ENCODE data around the gene SPATA9.

SPATA9 gene

GRCh38 chr5:95672641-95673040 lies 10.2 kb downstream of the SPATA9 start:
- Histone ChIP-seq H3K9ac (ENCODE audit: low read depth in 1 of 2, low read length in 2 of 2) (no peak overlapping the region), H3K4me1 (ENCODE audit: control insufficient read depth in 2 of 2, insufficient read depth in 2 of 2, low read length in 2 of 2) (no peaks in the 10 kb centered on the region), H3K4me3 (ENCODE audit: low read length in 2 of 2) (no peak overlapping the region), H3K9me3 (ENCODE audit: control insufficient read depth in 2 of 2, low read length in 2 of 2) (no peaks in the 10 kb centered on the region), H3K27me3 (ENCODE audit: control insufficient read depth in 2 of 2, insufficient read depth in 2 of 2, low read length in 2 of 2) (no peaks in the 10 kb centered on the region), H3K27ac (ENCODE audit: low read depth in 2 of 2, low read length in 2 of 2) (no peak overlapping the region), H3K36me3 (ENCODE audit: control insufficient read depth in 2 of 2, insufficient read depth in 2 of 2, low read length in 2 of 2) (no peaks in the 10 kb centered on the region)

GRCh38 chr5:95671826-95672225 lies 11.0 kb downstream of the SPATA9 start:
- H3K27ac ChIP-seq (ENCODE audit: low read depth in 2 of 2, low read length in 2 of 2), result no peak overlapping the region
- no peaks in the 10 kb centered on the region for H3K36me3 ChIP-seq (ENCODE audit: control insufficient read depth in 2 of 2, insufficient read depth in 2 of 2, low read length in 2 of 2)
- H3K27me3 ChIP-seq (ENCODE audit: control insufficient read depth in 2 of 2, insufficient read depth in 2 of 2, low read length in 2 of 2), result no peaks in the 10 kb centered on the region
- H3K9ac ChIP-seq (ENCODE audit: low read depth in 1 of 2, low read length in 2 of 2), result no peak overlapping the region
- no peaks in the 10 kb centered on the region for H3K9me3 ChIP-seq (ENCODE audit: control insufficient read depth in 2 of 2, low read length in 2 of 2)
- no peaks in the 10 kb centered on the region for H3K4me1 ChIP-seq (ENCODE audit: control insufficient read depth in 2 of 2, insufficient read depth in 2 of 2, low read length in 2 of 2)
- H3K4me3 ChIP-seq (ENCODE audit: low read length in 2 of 2), result no peak overlapping the region

GRCh38 chr5:95670568-95670967 lies 12.2 kb downstream of the SPATA9 start:
- H3K27ac ChIP-seq (ENCODE audit: low read depth in 2 of 2, low read length in 2 of 2), result no peak overlapping the region
- H3K4me1 ChIP-seq (ENCODE audit: control insufficient read depth in 2 of 2, insufficient read depth in 2 of 2, low read length in 2 of 2), result no peaks in the 10 kb centered on the region
- no peak overlapping the region for H3K4me3 ChIP-seq (ENCODE audit: low read length in 2 of 2)
- H3K36me3 ChIP-seq (ENCODE audit: control insufficient read depth in 2 of 2, insufficient read depth in 2 of 2, low read length in 2 of 2), result no peaks in the 10 kb centered on the region
- H3K9ac ChIP-seq (ENCODE audit: low read depth in 1 of 2, low read length in 2 of 2), result no peak overlapping the region
- H3K9me3 ChIP-seq (ENCODE audit: control insufficient read depth in 2 of 2, low read length in 2 of 2), result no peaks in the 10 kb centered on the region
- H3K27me3 ChIP-seq (ENCODE audit: control insufficient read depth in 2 of 2, insufficient read depth in 2 of 2, low read length in 2 of 2), result no peaks in the 10 kb centered on the region

DNA sequence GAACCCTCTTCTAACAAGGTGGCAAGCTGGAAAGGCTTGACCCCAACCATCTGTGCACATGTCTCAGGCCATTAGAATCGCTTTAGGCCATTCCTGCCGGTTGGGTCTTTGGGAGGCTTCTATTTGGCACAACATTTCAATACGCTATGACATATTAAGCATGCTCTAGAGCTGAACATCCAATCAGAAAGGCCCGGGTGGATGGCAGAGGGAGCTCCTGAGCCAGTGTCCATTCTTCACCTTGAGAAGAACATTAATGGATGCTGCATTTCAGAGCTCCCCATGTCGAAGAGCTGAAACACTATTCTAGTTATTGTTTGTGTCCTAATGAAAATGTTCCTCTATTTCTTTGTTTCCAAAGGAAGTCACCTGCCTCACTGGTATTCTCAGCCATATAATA lies 12.8 kb downstream of the SPATA9 start:
- Histone ChIP-seq H3K36me3 (ENCODE audit: control insufficient read depth in 2 of 2, insufficient read depth in 2 of 2, low read length in 2 of 2) (no peaks in the 10 kb centered on the region), H3K27me3 (ENCODE audit: control insufficient read depth in 2 of 2, insufficient read depth in 2 of 2, low read length in 2 of 2) (no peaks in the 10 kb centered on the region), H3K4me3 (ENCODE audit: low read length in 2 of 2) (no peak overlapping the region), H3K9me3 (ENCODE audit: control insufficient read depth in 2 of 2, low read length in 2 of 2) (no peaks in the 10 kb centered on the region), H3K4me1 (ENCODE audit: control insufficient read depth in 2 of 2, insufficient read depth in 2 of 2, low read length in 2 of 2) (no peaks in the 10 kb centered on the region), H3K9ac (ENCODE audit: low read depth in 1 of 2, low read length in 2 of 2) (no peak overlapping the region), H3K27ac (ENCODE audit: low read depth in 2 of 2, low read length in 2 of 2) (peak overlapping the region in 1 of 2 donors; percentile 34)

GRCh38 chr5:95669540-95669939 lies 13.3 kb downstream of the SPATA9 start:
- peak overlapping the region; percentile 3 to 60 for H3K27ac ChIP-seq (ENCODE audit: low read depth in 2 of 2, low read length in 2 of 2)
- no peak overlapping the region for H3K9ac ChIP-seq (ENCODE audit: low read depth in 1 of 2, low read length in 2 of 2)
- no peaks in the 10 kb centered on the region for H3K36me3 ChIP-seq (ENCODE audit: control insufficient read depth in 2 of 2, insufficient read depth in 2 of 2, low read length in 2 of 2)
- H3K9me3 ChIP-seq (ENCODE audit: control insufficient read depth in 2 of 2, low read length in 2 of 2), result no peaks in the 10 kb centered on the region
- H3K4me1 ChIP-seq (ENCODE audit: control insufficient read depth in 2 of 2, insufficient read depth in 2 of 2, low read length in 2 of 2), result no peaks in the 10 kb centered on the region
- no peak overlapping the region for H3K4me3 ChIP-seq (ENCODE audit: low read length in 2 of 2)
- H3K27me3 ChIP-seq (ENCODE audit: control insufficient read depth in 2 of 2, insufficient read depth in 2 of 2, low read length in 2 of 2), result no peaks in the 10 kb centered on the region

DNA sequence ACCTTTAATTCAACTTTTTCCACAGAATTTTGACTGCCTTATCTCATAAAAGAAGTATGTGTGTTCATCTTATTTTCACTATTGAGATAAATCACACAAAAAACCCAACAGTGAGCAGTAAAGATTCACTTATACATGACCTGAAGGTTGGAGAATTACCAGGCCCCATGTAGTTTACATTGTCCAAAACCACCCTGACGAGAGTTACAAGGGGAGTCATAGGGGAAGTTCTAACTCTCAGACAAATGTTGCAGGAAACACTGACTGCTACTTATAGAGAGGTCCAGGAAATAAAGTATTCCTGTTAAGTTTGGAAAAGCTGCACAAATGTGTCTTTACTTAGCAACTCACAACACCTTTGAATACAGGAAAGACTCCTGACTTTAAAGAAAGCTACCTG lies 14.1 kb downstream of the SPATA9 start:
- H3K27ac ChIP-seq (ENCODE audit: low read depth in 2 of 2, low read length in 2 of 2), result peak overlapping the region in 1 of 2 donors; percentile 3
- no peaks in the 10 kb centered on the region for H3K27me3 ChIP-seq (ENCODE audit: control insufficient read depth in 2 of 2, insufficient read depth in 2 of 2, low read length in 2 of 2)
- H3K4me3 ChIP-seq (ENCODE audit: low read length in 2 of 2), result no peak overlapping the region
- H3K9ac ChIP-seq (ENCODE audit: low read depth in 1 of 2, low read length in 2 of 2), result no peak overlapping the region
- peaks cover 0 to 4% of the 10 kb centered on the region in 2 donors for H3K4me1 ChIP-seq (ENCODE audit: control insufficient read depth in 2 of 2, insufficient read depth in 2 of 2, low read length in 2 of 2)
- H3K9me3 ChIP-seq (ENCODE audit: control insufficient read depth in 2 of 2, low read length in 2 of 2), result no peaks in the 10 kb centered on the region
- H3K36me3 ChIP-seq (ENCODE audit: control insufficient read depth in 2 of 2, insufficient read depth in 2 of 2, low read length in 2 of 2), result no peaks in the 10 kb centered on the region

DNA sequence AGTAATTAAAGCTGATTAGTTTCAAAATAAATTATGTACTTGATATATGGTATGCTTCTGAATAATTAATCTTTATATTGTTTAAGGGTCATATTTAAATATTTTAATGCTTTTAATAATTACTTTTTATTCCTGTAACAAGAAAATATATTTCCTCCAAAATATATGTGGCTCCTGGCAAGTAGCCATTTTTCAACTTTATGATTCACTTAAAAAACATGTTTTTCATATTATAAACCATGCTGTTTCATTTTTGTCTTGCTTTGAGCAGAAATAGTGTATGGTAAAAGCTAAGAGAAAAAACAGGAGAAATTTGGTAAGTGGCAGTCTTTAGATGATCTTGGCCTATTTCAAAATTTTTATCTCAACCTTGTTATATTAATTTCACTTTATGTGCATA lies 14.6 kb downstream of the SPATA9 start:
- Histone ChIP-seq H3K9me3 (ENCODE audit: control insufficient read depth in 2 of 2, low read length in 2 of 2) (no peaks in the 10 kb centered on the region), H3K4me3 (ENCODE audit: low read length in 2 of 2) (no peak overlapping the region), H3K9ac (ENCODE audit: low read depth in 1 of 2, low read length in 2 of 2) (no peak overlapping the region), H3K27me3 (ENCODE audit: control insufficient read depth in 2 of 2, insufficient read depth in 2 of 2, low read length in 2 of 2) (no peaks in the 10 kb centered on the region), H3K36me3 (ENCODE audit: control insufficient read depth in 2 of 2, insufficient read depth in 2 of 2, low read length in 2 of 2) (no peaks in the 10 kb centered on the region), H3K4me1 (ENCODE audit: control insufficient read depth in 2 of 2, insufficient read depth in 2 of 2, low read length in 2 of 2) (peaks cover 0 to 4% of the 10 kb centered on the region in 2 donors), H3K27ac (ENCODE audit: low read depth in 2 of 2, low read length in 2 of 2) (no peak overlapping the region)

- Histone ChIP-seq H3K36me3 (ENCODE audit: control insufficient read depth in 2 of 2, insufficient read depth in 2 of 2, low read length in 2 of 2) (no peaks in the 10 kb centered on the region), H3K4me3 (ENCODE audit: low read length in 2 of 2) (no peak overlapping the region), H3K9me3 (ENCODE audit: control insufficient read depth in 2 of 2, low read length in 2 of 2) (no peaks in the 10 kb centered on the region), H3K27me3 (ENCODE audit: control insufficient read depth in 2 of 2, insufficient read depth in 2 of 2, low read length in 2 of 2) (no peaks in the 10 kb centered on the region), H3K4me1 (ENCODE audit: control insufficient read depth in 2 of 2, insufficient read depth in 2 of 2, low read length in 2 of 2) (peaks cover 0 to 4% of the 10 kb centered on the region in 2 donors), H3K9ac (ENCODE audit: low read depth in 1 of 2, low read length in 2 of 2) (no peak overlapping the region), H3K27ac (ENCODE audit: low read depth in 2 of 2, low read length in 2 of 2) (no peak overlapping the region)
Measured at GRCh38 chr5:95667678-95668077, 15.1 kb downstream of the SPATA9 start.

- no peaks in the 10 kb centered on the region for H3K36me3 ChIP-seq (ENCODE audit: control insufficient read depth in 2 of 2, insufficient read depth in 2 of 2, low read length in 2 of 2)
- H3K4me1 ChIP-seq (ENCODE audit: control insufficient read depth in 2 of 2, insufficient read depth in 2 of 2, low read length in 2 of 2), result peaks cover 0 to 4% of the 10 kb centered on the region in 2 donors
- H3K9ac ChIP-seq (ENCODE audit: low read depth in 1 of 2, low read length in 2 of 2), result no peak overlapping the region
- no peak overlapping the region for H3K4me3 ChIP-seq (ENCODE audit: low read length in 2 of 2)
- H3K27me3 ChIP-seq (ENCODE audit: control insufficient read depth in 2 of 2, insufficient read depth in 2 of 2, low read length in 2 of 2), result no peaks in the 10 kb centered on the region
- H3K27ac ChIP-seq (ENCODE audit: low read depth in 2 of 2, low read length in 2 of 2), result no peak overlapping the region
- H3K9me3 ChIP-seq (ENCODE audit: control insufficient read depth in 2 of 2, low read length in 2 of 2), result no peaks in the 10 kb centered on the region
Measured at GRCh38 chr5:95667061-95667618, 15.7 kb downstream of the SPATA9 start.

GRCh38 chr5:95664204-95664786 lies 18.5 kb downstream of the SPATA9 start:
- H3K27ac ChIP-seq (ENCODE audit: low read depth in 2 of 2, low read length in 2 of 2), result no peak overlapping the region
- no peaks in the 10 kb centered on the region for H3K27me3 ChIP-seq (ENCODE audit: control insufficient read depth in 2 of 2, insufficient read depth in 2 of 2, low read length in 2 of 2)
- H3K36me3 ChIP-seq (ENCODE audit: control insufficient read depth in 2 of 2, insufficient read depth in 2 of 2, low read length in 2 of 2), result no peaks in the 10 kb centered on the region
- H3K9me3 ChIP-seq (ENCODE audit: control insufficient read depth in 2 of 2, low read length in 2 of 2), result no peaks in the 10 kb centered on the region
- H3K9ac ChIP-seq (ENCODE audit: low read depth in 1 of 2, low read length in 2 of 2), result peak overlapping the region in 1 of 2 donors; percentile 12
- no peak overlapping the region for H3K4me3 ChIP-seq (ENCODE audit: low read length in 2 of 2)
- peaks cover 0 to 4% of the 10 kb centered on the region in 2 donors for H3K4me1 ChIP-seq (ENCODE audit: control insufficient read depth in 2 of 2, insufficient read depth in 2 of 2, low read length in 2 of 2)

Data from mucosa of rectum (tissue), 2 donors.